Calu3 (cell line): ENCODE results near the gene HS3ST6. TPM values are rescaled to one million over a fixed set of nuclear protein-coding genes. Genes with fewer than 3 reads are reported as not detected.

Experiments
- BruUV-seq: library from RNA; stranded (reverse); fragments of 400-500 nt; replicated peaks from 2 replicates; lab custom pipeline; 2021; lab: Mats Ljungman, UMichigan
- CTCF ChIA-PET: fragments of 300-600 bp; sonication (Branson Sonifier 250); formaldehyde crosslinking; loops from one replicate; lab custom pipeline; 2022; ENCODE audit warnings: antibody characterized with exemption; lab: Charles Lee
- DNase-seq: peaks from one replicate; pipeline ENCODE4 v3.0.0; 2022
- H3K27ac Mint-ChIP-seq: one replicate; pipeline ENCODE4 v1.8.0; 2022; ENCODE audit warnings: mixed read lengths; ENCODE audit not compliant: unreplicated experiment
- H3K27me3 Mint-ChIP-seq: one replicate; pipeline ENCODE4 v1.8.0; 2022; ENCODE audit warnings: mixed read lengths; ENCODE audit not compliant: unreplicated experiment
- H3K36me3 Mint-ChIP-seq: one replicate; pipeline ENCODE4 v1.8.0; 2022; ENCODE audit warnings: mild to moderate bottlenecking, moderate library complexity, mixed read lengths; ENCODE audit not compliant: insufficient read depth, unreplicated experiment
- H3K4me1 Mint-ChIP-seq: one replicate; pipeline ENCODE4 v1.8.0; 2022; ENCODE audit warnings: mild to moderate bottlenecking, low read depth, mixed read lengths; ENCODE audit not compliant: unreplicated experiment
- H3K4me3 Mint-ChIP-seq: one replicate; pipeline ENCODE4 v1.8.0; 2022; ENCODE audit warnings: mild to moderate bottlenecking, low read depth, moderate library complexity, mixed read lengths; ENCODE audit not compliant: unreplicated experiment
- H3K9me3 Mint-ChIP-seq: one replicate; pipeline ENCODE4 v1.8.0; 2022; ENCODE audit warnings: low read depth, mixed read lengths; ENCODE audit not compliant: unreplicated experiment
- CTCF ChIP-seq: fragments of 200-600 bp; IDR thresholded peaks from one replicate; pipeline ENCODE4 v1.8.0; 2022; ENCODE audit warnings: antibody characterized with exemption; ENCODE audit not compliant: unreplicated experiment
- intact Hi-C: fragments of 100-400 bp; cut with micrococcal nuclease; formaldehyde crosslinking; loops from one replicate; pipeline ENCODE4 v1.10.0; 2022; ENCODE audit not compliant: unreplicated experiment
- total RNA-seq: library from RNA; stranded (reverse); gene quantifications from 2 replicates; pipeline ENCODE4 v1.2.3, GENCODE V29; 2022

HS3ST6 gene
- total RNA-seq, 1 experiment from 2014 or later, result not detected

GRCh38 chr16:1953734-1954133 is 35.5 kb upstream of the HS3ST6 start:
- H3K27me3 Mint-ChIP-seq, result peaks cover 21% of the 10 kb centered on the region
- TF ChIP-seq CTCF, result no peak
- H3K9me3 Mint-ChIP-seq, result no peaks in the 10 kb centered on the region
- CTCF ChIA-PET, result no interaction called here
- no peak overlapping the region for H3K4me3 Mint-ChIP-seq
- H3K4me1 Mint-ChIP-seq, result no peaks in the 10 kb centered on the region
- no peak overlapping the region for H3K27ac Mint-ChIP-seq
- BruUV-seq, result no TSS peak
- H3K36me3 Mint-ChIP-seq, result no peaks in the 10 kb centered on the region
- no peak for DNase-seq
- intact Hi-C loops, result no loop called here

- intact Hi-C loops, result no loop called here
- Mint-ChIP-seq H3K27me3 (peaks cover 12% of the 10 kb centered on the region), H3K36me3 (no peaks in the 10 kb centered on the region), H3K4me3 (no peak overlapping the region), H3K9me3 (no peaks in the 10 kb centered on the region), H3K4me1 (no peaks in the 10 kb centered on the region), H3K27ac (no peak overlapping the region)
- no peak for TF ChIP-seq CTCF
- no peak for DNase-seq
- CTCF ChIA-PET, result no interaction called here
- no TSS peak for BruUV-seq
These were observed 32.3 kb upstream of the HS3ST6 start for GRCh38 chr16:1950559-1950958.

- no peaks in the 10 kb centered on the region for H3K4me1 Mint-ChIP-seq
- no peak for DNase-seq
- no TSS peak for BruUV-seq
- no peak overlapping the region for H3K27ac Mint-ChIP-seq
- no peaks in the 10 kb centered on the region for H3K9me3 Mint-ChIP-seq
- TF ChIP-seq CTCF, result no peak
- peaks cover 10% of the 10 kb centered on the region for H3K27me3 Mint-ChIP-seq
- no peaks in the 10 kb centered on the region for H3K36me3 Mint-ChIP-seq
- intact Hi-C loops, result no loop called here
- CTCF ChIA-PET, result no interaction called here
- no peak overlapping the region for H3K4me3 Mint-ChIP-seq
These were observed 31.8 kb upstream of the HS3ST6 start for GRCh38 chr16:1950047-1950446.

- intact Hi-C loops, result no loop called here
- no TSS peak for BruUV-seq
- TF ChIP-seq CTCF, result no peak
- no peaks in the 10 kb centered on the region for H3K4me1 Mint-ChIP-seq
- H3K27ac Mint-ChIP-seq, result no peak overlapping the region
- CTCF ChIA-PET, result interaction anchor here (0.6 to 0.7 kb wide), 2 partner anchors 63 to 909 kb away, joined by 3 to 4 read pairs; no protein-coding TSS in a partner anchor
- DNase-seq, result no peak
- peaks cover 1% of the 10 kb centered on the region for H3K36me3 Mint-ChIP-seq
- no peaks in the 10 kb centered on the region for H3K9me3 Mint-ChIP-seq
- peaks cover 4% of the 10 kb centered on the region for H3K27me3 Mint-ChIP-seq
- no peak overlapping the region for H3K4me3 Mint-ChIP-seq
These were observed 31.3 kb upstream of the HS3ST6 start for GRCh38 chr16:1949507-1949906.
